Gastrocnemius medialis (tissue), 4 donors: ENCODE data around the gene DEDD2.

Experiments
- CTCF ChIP-seq, 5 experiments: fragments of 450-650 bp in 3 of 5; fragments of 200-600 bp in 2 of 5; sonication (generic) in 2 of 5; IDR thresholded peaks in 4 of 5; conservative IDR thresholded peaks in 1 of 5; 1 replicate in 4 of 5; 2 replicates in 1 of 5; pipeline ENCODE4 v1.5.1; 2016 to 2019; ENCODE audit warnings: antibody characterized with exemption in 5 of 5, mild to moderate bottlenecking in 3 of 5, moderate library complexity in 3 of 5
- POLR2A ChIP-seq, 2 donors: fragments of 450-650 bp; IDR thresholded peaks; one replicate each; pipeline ENCODE4 v1.6.1; 2017; ENCODE audit warnings: antibody characterized with exemption in 2 of 2, mild to moderate bottlenecking in 2 of 2, moderate library complexity in 2 of 2

- TF ChIP-seq CTCF (IDR thresholded peaks at IDR 0.05 in 4 of 5, conservative IDR thresholded peaks at IDR 0.05 in 1 of 5) (no peak), POLR2A (IDR thresholded peaks at IDR 0.05) (no peak)
Observed at GRCh38 chr19:42233678-42234292, 16.3 kb upstream of the DEDD2 start.
